Neural progenitor cell (in vitro differentiated cells): ENCODE data around the gene LRP1-AS.

Experiments
- CTCF ChIP-seq: fragments of 200-600 bp; sonication (generic); IDR thresholded peaks from 2 replicates; pipeline ENCODE4 v1.5.1; 2017; ENCODE audit warnings: antibody characterized with exemption, mild to moderate bottlenecking
- EZH2 ChIP-seq: fragments of 200-600 bp; sonication (generic); IDR thresholded peaks from 2 replicates; pipeline ENCODE4 v1.6.1; 2017; ENCODE audit warnings: antibody characterized with exemption, mild to moderate bottlenecking, moderate library complexity
- EZH2phosphoT487 ChIP-seq: fragments of 200-600 bp; sonication (generic); IDR thresholded peaks from 2 replicates; pipeline ENCODE4 v1.6.1; 2017; ENCODE audit warnings: antibody characterized with exemption

DNA sequence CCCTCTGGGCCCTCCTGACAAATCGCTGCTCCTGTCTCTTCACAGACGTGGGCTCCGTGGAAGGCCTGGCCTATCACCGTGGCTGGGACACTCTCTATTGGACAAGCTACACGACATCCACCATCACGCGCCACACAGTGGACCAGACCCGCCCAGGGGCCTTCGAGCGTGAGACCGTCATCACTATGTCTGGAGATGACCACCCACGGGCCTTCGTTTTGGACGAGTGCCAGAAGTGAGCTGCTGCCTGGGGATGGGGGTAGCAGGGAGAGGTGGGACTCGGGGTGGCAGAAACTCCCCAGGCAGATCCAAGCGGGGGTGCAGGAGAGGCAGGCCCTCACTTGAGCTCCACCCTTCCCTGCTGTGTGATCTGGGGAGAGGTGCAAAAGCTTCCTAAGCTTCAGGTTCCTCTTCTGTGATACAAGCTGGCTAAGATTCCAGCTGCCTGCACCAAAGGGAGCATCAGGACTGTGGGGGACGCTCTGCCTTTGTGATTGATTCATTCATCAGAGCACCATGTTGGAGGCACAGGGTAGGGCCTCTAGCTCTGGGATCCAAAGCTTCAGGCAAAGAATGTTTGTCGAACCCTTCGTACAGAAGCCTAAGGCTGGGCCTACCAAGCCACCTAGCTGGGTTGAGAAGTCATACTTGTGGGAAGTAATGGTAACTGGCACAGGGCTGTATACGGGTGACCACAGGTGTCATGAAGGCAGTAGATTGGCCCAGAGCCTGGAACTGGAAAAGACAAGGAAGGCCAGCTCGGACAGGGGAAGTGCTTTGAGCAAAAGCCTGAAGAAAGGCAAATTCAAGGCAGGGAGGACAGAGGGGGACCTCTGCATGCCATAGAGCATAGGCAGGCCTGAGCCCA, 40.0 kb upstream of the LRP1-AS start:
- no peak for TF ChIP-seq CTCF
- TF ChIP-seq EZH2: no peak
- no peak for TF ChIP-seq EZH2phosphoT487
